ENCODE data around the gene MTMR11.

DNA sequence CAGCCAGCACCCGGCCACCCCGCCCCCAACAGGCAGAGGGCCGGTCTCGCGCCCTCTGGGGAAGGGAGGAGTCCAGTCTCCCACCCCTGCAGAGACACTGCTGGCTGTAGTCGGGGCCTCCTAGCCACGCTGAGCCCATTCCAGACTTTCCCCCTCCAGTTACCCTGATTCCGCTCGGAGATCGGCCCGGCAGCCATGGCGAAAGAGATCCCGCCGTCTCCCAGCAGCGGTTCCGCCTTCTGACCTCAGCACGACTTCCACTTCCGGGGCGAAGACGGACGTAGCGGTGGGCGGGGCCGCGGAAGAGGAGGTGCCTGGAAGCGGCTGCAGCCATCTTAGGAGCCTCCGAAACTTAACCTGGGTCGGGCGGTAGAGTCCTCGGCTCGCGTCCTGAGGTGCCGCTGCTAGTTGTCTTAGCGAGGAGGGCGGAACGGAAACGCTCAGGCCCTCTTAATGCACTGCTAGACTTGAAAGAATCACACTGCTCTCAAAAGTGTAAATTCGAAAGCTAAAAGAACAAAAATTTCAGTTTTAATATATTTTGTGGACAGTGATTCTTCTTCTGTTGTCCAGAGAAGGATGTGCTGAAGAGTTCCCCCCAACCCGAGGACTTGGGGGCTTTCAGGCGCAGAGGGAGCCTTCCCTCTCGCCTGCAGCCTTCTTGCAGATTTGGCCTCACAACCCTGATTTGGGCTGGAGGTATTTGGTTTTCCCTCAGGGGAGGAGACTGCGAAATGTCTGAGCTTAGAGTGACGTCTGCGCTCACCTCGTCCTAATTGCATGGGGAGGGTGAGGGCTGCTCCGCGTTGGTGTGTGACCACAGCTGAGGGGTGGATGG lies 8.9 kb downstream of the MTMR11 start, which contains the start of gene SF3B4:
- TF ChIP-seq, protein P1, sequence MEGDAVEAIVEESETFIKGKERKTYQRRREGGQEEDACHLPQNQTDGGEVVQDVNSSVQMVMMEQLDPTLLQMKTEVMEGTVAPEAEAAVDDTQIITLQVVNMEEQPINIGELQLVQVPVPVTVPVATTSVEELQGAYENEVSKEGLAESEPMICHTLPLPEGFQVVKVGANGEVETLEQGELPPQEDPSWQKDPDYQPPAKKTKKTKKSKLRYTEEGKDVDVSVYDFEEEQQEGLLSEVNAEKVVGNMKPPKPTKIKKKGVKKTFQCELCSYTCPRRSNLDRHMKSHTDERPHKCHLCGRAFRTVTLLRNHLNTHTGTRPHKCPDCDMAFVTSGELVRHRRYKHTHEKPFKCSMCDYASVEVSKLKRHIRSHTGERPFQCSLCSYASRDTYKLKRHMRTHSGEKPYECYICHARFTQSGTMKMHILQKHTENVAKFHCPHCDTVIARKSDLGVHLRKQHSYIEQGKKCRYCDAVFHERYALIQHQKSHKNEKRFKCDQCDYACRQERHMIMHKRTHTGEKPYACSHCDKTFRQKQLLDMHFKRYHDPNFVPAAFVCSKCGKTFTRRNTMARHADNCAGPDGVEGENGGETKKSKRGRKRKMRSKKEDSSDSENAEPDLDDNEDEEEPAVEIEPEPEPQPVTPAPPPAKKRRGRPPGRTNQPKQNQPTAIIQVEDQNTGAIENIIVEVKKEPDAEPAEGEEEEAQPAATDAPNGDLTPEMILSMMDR (IDR thresholded peaks at IDR 0.05; ENCODE audit: poor library complexity, severe bottlenecking): peak; percentile 22
- peak; percentile 99 for TF ChIP-seq POLR2AphosphoS5 (IDR thresholded peaks at IDR 0.05)
- no peak for TF ChIP-seq EZH2 (IDR thresholded peaks at IDR 0.05; ENCODE audit: borderline replicate concordance, insufficient read depth, low read length, poor library complexity, severe bottlenecking)
- TF ChIP-seq, protein P2, sequence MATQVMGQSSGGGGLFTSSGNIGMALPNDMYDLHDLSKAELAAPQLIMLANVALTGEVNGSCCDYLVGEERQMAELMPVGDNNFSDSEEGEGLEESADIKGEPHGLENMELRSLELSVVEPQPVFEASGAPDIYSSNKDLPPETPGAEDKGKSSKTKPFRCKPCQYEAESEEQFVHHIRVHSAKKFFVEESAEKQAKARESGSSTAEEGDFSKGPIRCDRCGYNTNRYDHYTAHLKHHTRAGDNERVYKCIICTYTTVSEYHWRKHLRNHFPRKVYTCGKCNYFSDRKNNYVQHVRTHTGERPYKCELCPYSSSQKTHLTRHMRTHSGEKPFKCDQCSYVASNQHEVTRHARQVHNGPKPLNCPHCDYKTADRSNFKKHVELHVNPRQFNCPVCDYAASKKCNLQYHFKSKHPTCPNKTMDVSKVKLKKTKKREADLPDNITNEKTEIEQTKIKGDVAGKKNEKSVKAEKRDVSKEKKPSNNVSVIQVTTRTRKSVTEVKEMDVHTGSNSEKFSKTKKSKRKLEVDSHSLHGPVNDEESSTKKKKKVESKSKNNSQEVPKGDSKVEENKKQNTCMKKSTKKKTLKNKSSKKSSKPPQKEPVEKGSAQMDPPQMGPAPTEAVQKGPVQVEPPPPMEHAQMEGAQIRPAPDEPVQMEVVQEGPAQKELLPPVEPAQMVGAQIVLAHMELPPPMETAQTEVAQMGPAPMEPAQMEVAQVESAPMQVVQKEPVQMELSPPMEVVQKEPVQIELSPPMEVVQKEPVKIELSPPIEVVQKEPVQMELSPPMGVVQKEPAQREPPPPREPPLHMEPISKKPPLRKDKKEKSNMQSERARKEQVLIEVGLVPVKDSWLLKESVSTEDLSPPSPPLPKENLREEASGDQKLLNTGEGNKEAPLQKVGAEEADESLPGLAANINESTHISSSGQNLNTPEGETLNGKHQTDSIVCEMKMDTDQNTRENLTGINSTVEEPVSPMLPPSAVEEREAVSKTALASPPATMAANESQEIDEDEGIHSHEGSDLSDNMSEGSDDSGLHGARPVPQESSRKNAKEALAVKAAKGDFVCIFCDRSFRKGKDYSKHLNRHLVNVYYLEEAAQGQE (IDR thresholded peaks at IDR 0.05; ENCODE audit: borderline replicate concordance): no peak
- no peak for TF ChIP-seq RAD21 (conservative IDR thresholded peaks at IDR 0.05)

All from neural cell (in vitro differentiated cells).